ENCODE results near the gene CRACR2B. TPM values are rescaled to one million over a fixed set of nuclear protein-coding genes. Genes with fewer than 3 reads are reported as not detected.

CRACR2B gene
- total RNA-seq, 1 donor from 2014 or later: 43.6 TPM

- DNase-seq (no peak), ATAC-seq (no peak)
- Histone ChIP-seq H3K9me3 (no peaks in the 10 kb centered on the region), H3K36me3 (peaks cover 33% of the 10 kb centered on the region), H3K27ac (no peak overlapping the region), H3K27me3 (ENCODE audit: low read depth) (no peaks in the 10 kb centered on the region), H3K4me1 (no peaks in the 10 kb centered on the region), H3K4me3 (no peak overlapping the region)
- intact Hi-C loops (cut with DNase I): no loop called here
- no peak for TF ChIP-seq CTCF (IDR thresholded peaks at IDR 0.05)
Measured at GRCh38 chr11:870127-870413, 42.4 kb downstream of the CRACR2B start.

DNA sequence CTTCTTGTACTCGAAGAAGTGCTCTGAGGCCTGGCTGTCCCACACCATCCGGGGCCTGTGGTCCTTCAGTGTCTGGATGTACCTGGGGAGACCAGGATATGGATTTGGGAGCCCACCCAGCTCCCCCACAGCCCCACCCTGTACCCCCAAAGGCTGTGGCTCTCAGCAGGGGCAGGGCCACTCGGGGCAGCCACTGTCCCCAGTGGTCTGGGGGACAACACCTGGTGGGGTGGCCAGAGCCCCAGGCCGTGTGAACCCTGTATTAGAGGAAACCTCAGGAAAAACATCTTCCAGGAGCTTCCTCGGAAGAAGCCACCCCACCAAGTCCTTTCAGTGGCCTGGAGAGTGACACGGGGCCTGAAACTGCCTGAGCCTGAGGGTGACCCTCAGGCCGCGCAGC is 42.7 kb downstream of the CRACR2B start:
- no peak for TF ChIP-seq CTCF (IDR thresholded peaks at IDR 0.05)
- no peak overlapping the region for H3K27ac ChIP-seq
- no peak overlapping the region for H3K4me3 ChIP-seq
- ATAC-seq (no peak), DNase-seq (no peak)
- intact Hi-C loops (cut with DNase I): no loop called here
- no peaks in the 10 kb centered on the region for H3K4me1 ChIP-seq
- peaks cover 29% of the 10 kb centered on the region for H3K36me3 ChIP-seq
- no peaks in the 10 kb centered on the region for H3K27me3 ChIP-seq (ENCODE audit: low read depth)
- H3K9me3 ChIP-seq: no peaks in the 10 kb centered on the region

GRCh38 chr11:871472-871871 is 43.8 kb downstream of the CRACR2B start:
- H3K9me3 ChIP-seq: no peaks in the 10 kb centered on the region
- H3K27me3 ChIP-seq (ENCODE audit: low read depth): no peaks in the 10 kb centered on the region
- ATAC-seq (no peak), DNase-seq (no peak)
- TF ChIP-seq CTCF (IDR thresholded peaks at IDR 0.05): no peak
- no peaks in the 10 kb centered on the region for H3K4me1 ChIP-seq
- peaks cover 19% of the 10 kb centered on the region for H3K36me3 ChIP-seq
- H3K27ac ChIP-seq: no peak overlapping the region
- intact Hi-C loops (cut with DNase I): no loop called here
- no peak overlapping the region for H3K4me3 ChIP-seq

- Histone ChIP-seq H3K27ac (no peak overlapping the region), H3K9me3 (no peaks in the 10 kb centered on the region), H3K4me3 (no peak overlapping the region), H3K36me3 (peaks cover 11% of the 10 kb centered on the region), H3K27me3 (ENCODE audit: low read depth) (no peaks in the 10 kb centered on the region), H3K4me1 (no peaks in the 10 kb centered on the region)
- intact Hi-C loops (cut with DNase I): no loop called here
- TF ChIP-seq CTCF (IDR thresholded peaks at IDR 0.05): no peak
- ATAC-seq (no peak), DNase-seq (no peak)
Measured at GRCh38 chr11:872799-873198, 45.1 kb downstream of the CRACR2B start.

DNA sequence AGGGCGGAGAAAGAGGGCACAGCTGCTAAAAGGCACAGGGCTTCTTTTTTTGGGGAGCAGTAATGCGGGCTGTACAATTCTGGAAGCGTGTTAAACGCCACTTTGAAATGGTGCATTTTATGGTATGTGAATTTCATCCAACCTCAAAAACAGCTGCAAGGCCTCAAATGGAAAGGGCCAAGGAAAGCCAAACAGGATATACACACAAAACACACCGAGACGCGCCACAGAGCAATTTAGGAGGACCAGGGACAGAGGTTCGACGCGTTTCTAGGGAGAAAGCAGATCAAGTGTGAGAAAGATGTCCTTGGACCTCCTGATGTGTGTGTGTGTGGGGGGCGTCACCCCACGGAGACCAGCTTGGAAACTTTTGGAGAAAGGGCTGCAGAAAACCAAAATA is 46.0 kb downstream of the CRACR2B start:
- peaks cover 11% of the 10 kb centered on the region for H3K36me3 ChIP-seq
- H3K4me1 ChIP-seq: no peaks in the 10 kb centered on the region
- DNase-seq (no peak), ATAC-seq (no peak)
- no peak overlapping the region for H3K4me3 ChIP-seq
- no peak overlapping the region for H3K27ac ChIP-seq
- no peak for TF ChIP-seq CTCF (IDR thresholded peaks at IDR 0.05)
- intact Hi-C loops (cut with DNase I): no loop called here
- H3K27me3 ChIP-seq (ENCODE audit: low read depth): no peaks in the 10 kb centered on the region
- H3K9me3 ChIP-seq: no peaks in the 10 kb centered on the region

GRCh38 chr11:875203-875602 is 47.5 kb downstream of the CRACR2B start:
- Histone ChIP-seq H3K36me3 (peaks cover 11% of the 10 kb centered on the region), H3K4me1 (no peaks in the 10 kb centered on the region), H3K4me3 (no peak overlapping the region), H3K9me3 (no peaks in the 10 kb centered on the region), H3K27me3 (ENCODE audit: low read depth) (no peaks in the 10 kb centered on the region), H3K27ac (no peak overlapping the region)
- DNase-seq (no peak), ATAC-seq (no peak)
- intact Hi-C loops (cut with DNase I): no loop called here
- TF ChIP-seq CTCF (IDR thresholded peaks at IDR 0.05): no peak

All from lower lobe of right lung (tissue), 2 donors.